Kidney capillary endothelial cell (primary cell): ENCODE results near the gene PDCD4.

Experiments used
- DNase-seq: peaks from one replicate; pipeline ENCODE4 v3.0.0-alpha.2; 2018; ENCODE audit warnings: low spot score

PDCD4 gene

DNA sequence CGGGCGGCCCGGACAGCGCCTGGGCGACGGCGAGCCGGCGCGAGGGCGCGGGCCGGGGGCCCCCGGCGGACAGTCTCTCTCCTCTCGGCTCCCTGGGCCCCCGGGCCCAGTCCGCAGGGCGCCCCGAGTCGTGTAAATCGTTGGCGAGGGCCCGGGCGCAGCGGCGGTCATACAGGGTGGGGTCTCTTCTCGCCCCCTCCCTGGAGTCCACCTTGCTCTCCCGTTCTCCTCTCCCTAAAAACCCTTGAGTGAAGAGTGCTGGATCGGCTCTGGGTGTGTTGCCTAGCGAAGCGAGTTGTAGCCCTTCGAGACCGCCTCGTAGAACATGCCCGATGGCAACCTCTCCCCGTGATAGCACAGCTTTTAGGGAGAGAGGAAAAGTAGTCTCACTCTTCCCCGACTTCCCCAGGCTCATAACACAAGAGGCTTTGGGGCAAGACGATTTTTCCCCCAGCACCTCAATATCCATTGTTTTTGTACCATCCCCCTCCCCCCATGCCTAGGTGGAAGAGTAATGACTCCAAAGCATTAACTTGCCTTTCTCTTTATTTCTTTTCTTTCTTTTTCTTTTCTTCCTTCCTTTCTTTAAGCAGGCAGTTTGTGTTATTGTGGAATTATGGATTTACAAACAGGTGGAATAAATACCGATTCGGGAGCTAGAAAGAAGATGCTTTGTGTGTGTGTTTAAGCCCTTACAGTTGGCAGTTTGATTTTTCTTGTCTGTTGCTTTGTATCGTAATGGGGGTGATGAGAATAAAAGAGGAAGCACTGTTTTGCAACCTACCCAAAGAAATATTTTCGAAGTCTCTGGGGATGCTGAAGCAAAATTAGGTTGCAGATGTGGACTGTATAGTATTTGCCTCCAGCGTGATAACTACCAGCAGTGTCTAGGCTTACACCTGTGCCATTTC is 48.5 kb downstream of the PDCD4 start:
- peak; percentile 30 for DNase-seq

DNA sequence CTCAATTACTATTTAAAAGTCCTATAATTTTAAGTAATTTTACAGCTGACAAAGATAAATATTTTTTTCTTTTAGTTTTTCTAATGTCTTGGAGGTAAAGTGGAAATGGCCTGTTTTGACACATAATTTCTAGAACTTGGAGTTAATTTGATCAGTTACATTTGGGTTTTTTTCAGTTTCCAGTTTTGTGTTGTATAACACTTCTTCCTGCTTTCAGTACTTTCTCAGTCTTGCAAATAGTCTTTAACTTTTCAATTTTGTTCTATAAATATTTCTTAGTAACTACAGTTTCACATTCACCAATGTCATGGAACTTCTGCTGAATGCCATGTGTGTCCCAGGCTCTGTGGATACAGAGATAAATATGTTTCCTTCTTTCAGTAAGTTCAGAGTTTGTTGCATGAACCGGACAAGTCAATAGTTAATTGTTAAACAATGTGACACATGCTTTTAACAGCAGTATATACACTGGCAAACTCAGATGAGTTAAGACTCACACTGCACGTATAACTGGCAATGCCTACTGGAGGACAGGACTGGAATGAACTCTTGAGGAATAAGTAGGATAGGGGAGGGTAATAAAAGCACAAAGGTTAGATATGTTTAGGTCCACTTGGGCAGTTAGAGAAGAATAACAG is 52.2 kb downstream of the PDCD4 start:
- no peak for DNase-seq

DNA sequence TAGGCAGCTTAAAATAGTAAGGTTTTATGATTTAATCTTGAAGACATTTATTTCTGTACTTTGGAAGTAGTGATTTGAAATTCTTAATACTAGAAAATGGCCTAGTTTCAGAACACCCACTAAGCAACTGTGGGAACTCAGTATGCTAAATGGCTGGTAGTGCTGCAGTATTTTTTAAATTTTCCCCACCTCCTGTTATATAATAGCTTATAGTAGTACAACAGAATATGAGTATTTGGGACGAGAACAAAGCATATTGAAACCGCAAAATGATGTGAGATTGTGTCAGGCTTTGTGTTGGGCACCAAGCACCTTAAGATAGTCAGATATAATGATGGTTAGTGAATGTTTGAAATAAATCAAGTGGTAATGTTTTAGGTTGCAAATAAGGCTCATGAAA is 55.7 kb downstream of the PDCD4 start:
- no peak for DNase-seq

DNA sequence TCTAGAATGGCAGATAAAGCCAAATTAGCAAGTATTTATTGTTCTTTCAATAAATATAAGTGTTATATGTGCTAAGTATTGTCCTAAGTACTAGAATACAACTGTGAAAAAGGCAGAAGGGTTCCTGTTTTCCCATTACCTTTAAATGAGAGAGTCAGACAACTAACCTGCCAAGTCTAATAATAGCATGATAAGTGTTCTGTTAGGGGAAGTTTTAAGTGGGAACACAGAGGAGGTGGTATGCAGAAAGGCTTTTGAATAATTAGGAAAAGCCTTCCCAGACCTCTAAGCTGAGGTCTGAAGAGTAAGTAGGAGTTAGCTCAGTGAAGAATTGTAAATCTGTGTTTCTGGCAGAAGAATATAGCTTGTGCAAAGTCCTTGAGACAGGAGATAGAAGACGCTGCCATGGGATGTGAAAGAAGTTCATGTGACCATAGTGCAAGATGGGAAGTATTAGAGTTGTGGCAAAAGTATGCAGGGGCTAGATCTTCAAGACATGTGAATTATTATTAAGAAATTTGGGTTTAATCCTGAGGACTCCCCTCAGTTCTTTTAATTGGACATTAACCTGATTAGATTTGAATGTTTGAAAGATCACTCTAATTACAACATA is 60.1 kb downstream of the PDCD4 start:
- no peak for DNase-seq

DNA sequence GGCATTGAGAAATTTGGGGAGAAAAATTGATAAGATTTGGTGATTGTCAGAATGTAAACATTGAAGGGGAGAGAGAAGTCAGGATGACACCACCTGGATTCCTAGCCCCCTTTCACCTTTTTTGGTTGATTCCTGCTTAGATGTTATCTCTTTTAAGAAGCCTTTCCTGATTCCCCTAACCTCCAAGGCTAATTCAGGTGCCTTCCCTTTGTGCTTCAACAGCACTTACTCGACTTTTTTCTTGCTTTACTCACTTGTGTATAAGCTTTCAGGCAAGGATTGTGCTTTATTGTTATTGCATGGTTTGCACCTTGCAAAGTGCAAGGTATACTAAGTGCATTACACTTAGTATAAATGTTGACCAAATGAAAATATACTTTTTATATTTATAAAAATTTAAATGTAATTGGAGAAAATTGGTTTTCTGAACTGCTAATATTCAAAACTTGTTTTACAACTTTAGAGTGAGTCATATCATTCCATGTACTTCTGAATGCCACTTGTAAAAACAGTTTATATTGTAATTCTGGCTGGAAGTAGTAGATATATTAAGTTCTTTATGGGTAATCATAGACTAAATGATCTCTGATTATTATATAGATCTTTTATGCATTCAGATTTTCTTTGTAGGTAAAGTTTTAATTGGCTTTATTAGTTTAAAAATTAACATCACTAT is 60.9 kb downstream of the PDCD4 start:
- no peak for DNase-seq

DNA sequence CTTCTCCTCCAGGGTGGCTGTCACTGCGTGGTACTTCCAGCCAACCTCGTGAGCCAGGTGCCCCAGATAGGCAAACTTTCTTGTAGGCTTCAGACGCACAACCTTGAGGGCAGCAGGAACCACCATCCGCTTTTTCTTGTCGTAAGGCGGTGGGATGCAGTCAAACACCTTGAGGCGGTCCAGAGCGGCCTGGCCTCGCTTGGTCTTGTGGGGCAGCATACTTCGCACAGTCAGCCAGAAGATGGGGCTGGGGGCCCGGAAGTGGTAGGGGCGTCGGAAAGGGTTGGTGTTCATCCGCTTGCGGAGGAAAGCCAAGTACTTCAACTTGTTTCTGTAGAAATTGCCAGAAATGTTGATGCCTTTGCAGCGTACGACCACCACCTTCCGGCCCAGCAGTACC is 65.0 kb downstream of the PDCD4 start:
- DNase-seq: no peak

DNA sequence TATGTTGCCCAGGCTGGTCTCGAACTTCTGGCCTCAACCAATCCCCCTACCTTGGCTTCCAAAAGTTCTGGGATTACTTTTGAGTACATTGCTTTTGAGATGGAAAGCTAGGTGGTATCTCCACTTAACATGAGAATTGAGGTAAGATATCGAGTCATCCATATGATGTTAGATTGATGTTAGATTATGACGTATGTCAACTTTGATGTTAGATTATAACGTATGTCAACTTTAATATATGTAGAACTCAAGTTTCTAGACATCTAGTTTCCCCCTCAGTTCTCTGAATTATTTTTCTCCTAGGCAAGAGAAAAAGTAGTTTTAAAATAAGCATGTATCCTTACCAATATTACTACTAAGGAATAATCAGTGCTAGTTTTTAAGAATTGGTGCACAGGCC is 67.7 kb downstream of the PDCD4 start:
- DNase-seq: no peak

DNA sequence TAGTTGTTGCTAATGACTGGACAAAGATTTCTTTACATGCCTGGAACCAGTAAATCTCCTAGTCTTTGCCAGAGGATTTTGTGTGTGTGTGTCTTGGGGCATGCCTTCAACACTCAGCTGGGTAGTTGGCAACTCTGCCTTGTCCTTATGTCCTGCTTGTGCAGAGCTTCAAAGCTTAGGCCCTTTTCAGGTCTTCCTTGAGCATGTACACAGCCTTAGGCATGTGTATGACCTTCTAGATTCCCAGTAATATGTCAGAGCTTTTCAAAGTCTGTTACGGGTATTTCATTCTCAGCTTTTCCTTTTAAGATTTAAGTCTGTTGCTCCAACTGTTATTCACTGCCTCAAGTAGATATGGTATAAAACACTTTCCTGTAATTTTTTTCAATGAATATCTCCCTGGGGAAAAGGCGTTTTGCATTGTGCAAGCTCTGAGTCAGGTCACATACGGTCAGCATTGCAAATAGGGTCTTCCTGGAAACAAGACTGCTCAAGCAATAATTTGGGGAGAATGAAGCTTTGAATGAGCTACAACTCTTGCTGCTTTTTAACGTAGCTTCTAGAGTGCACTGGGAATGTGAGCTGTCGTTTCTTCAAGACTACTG is 73.2 kb downstream of the PDCD4 start:
- DNase-seq: peak; percentile 62

DNA sequence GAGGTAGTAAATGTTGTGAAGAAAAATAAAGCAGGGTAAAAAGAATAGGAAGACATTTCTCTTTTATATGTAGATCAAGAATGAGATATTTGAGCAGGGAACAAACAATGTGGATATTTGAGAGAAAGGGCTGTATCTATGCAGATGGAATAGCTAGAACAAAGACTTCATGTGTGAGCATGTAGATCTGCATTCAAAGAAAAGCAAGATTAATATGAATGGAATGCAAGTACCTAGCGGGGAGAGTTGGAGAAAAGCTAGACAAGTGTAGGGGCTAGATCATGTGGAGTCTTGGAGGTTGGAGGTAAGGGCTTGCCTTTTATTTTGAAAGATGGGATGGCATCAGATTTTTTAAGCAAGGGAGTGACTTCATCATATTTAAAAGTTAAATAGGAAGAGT is 74.8 kb downstream of the PDCD4 start:
- no peak for DNase-seq

DNA sequence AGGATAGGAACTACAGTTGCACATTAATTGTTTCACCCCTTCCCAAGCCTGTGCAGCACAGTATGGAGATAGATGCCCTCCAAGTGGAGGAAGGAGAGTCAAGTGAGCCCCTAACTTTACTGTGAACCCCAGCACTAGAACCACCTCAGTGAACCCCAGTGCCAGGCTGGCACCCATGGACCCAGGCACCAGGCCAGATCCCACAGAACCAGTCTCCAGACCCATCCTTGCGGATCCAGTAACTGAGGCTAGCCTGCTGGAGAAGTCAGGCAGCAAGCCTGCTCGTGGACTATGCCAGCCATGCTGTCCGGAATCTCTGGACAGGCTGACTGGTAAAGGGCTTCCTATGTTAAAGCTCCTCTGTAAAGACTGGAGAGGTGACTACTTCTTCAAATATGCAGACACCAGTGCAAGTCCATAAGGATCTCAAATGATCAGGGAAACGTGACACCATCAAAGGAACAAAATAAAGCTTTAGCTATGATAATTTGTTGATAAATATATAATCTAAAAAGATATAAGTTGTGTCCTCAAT is 75.4 kb downstream of the PDCD4 start:
- DNase-seq: no peak
